ENCODE measurements around the gene PATE3. TPM values are rescaled to one million over a fixed set of nuclear protein-coding genes. Genes with fewer than 3 reads are reported as not detected.

PATE3 gene
- total and polyA plus RNA-seq, 2 of the 8 experiments (the other 6 are each of a cell fraction or from before 2014, with no cell fraction given) = not detected

DNA sequence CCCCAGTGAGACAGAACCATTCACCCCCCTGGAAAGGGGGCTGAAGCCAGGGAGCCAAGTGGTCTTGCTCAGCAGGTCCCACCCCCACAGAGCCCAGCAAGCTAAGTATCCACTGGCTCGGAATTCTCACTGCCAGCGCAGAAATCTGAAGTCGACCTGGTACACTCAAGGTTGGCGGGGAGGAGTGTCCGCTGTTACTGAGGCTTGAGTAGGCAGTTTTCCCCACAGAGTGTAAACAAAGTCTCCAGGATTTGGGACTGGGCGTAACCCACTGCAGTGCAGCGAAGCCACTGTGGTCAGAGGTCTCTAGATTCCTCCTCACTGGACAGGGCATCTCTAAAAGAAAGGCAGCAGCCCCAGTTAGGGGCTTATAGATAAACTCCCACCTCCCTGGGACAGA lies 31.9 kb upstream of the PATE3 start:
- no peak overlapping the region for H3K14ac ChIP-seq (ENCODE audit: insufficient read length)
- no peak overlapping the region for H4K8ac ChIP-seq (ENCODE audit: extremely low read depth, insufficient read depth, low read length)
- H3K4ac ChIP-seq (replicated peaks; ENCODE audit: insufficient read length, low read depth, low read length) = no peak overlapping the region
- H2BK120ac ChIP-seq (replicated peaks; ENCODE audit: low read depth, low read length) = no peak overlapping the region
- FAIRE-seq (no peak), DNase-seq (ENCODE audit: low read depth in 1 of 2, low spot score in 2 of 2) (no peak)
- no peaks in the 10 kb centered on the region for H3K23me2 ChIP-seq (ENCODE audit: low read depth, low read length)
- H2BK20ac ChIP-seq (ENCODE audit: low read length) = no peak overlapping the region
- H3K4me3 ChIP-seq (ENCODE audit: extremely low read depth in 1 of 4, insufficient read depth in 2 of 4, low read depth in 3 of 4, low read length in 4 of 4) = no peak overlapping the region
- H3K4me1 ChIP-seq (replicated peaks in 1 of 4; ENCODE audit: control insufficient read depth in 3 of 4, insufficient read depth in 4 of 4, low read length in 3 of 4) = no peaks in the 10 kb centered on the region
- no peak overlapping the region for H3K9ac ChIP-seq (replicated peaks in 1 of 4; ENCODE audit: extremely low read depth in 1 of 4, low read depth in 3 of 4, low read length in 3 of 4)
- WGBS, 2 experiments (ENCODE audit: extremely low coverage in 1 of 2, insufficient coverage in 1 of 2, insufficient read length in 1 of 2, insufficient replicate concordance in 2 of 2, low coverage in 1 of 2, low lambda C conversion rate in 2 of 2, missing lambda C conversion rate in 1 of 2) = 96% methylated on average over 7 of the region's 7 CpGs; no CpG with 5 or more reads in 1 of the 2 experiments
- H2AFZ ChIP-seq (ENCODE audit: low read length) = no peak overlapping the region
- no peaks in the 10 kb centered on the region for H3K9me3 ChIP-seq (ENCODE audit: insufficient read depth in 2 of 2, low read depth in 1 of 2, low read length in 1 of 2)
- no peak overlapping the region for H4K91ac ChIP-seq (replicated peaks; ENCODE audit: insufficient read length, low read length)
- H3K79me2 ChIP-seq (ENCODE audit: control insufficient read depth in 1 of 2, insufficient read depth in 2 of 2, low read length in 2 of 2) = no peaks in the 10 kb centered on the region
- ChIA-PET CTCF (ENCODE audit: partially characterized antibody) (interaction anchor here (1.1 kb wide), 1 partner anchor 115 kb away, joined by 3 read pairs; no protein-coding TSS in a partner anchor), POLR2A (ENCODE audit: partially characterized antibody) (no interaction called here)
- no peak overlapping the region for H4K5ac ChIP-seq (ENCODE audit: insufficient read length, low read depth, low read length)
- H3K27me3 ChIP-seq (replicated peaks in 1 of 4; ENCODE audit: control insufficient read depth in 3 of 4, extremely low read depth in 1 of 4, insufficient read depth in 3 of 4, low read length in 3 of 4) = no peaks in the 10 kb centered on the region
- no peak overlapping the region for H3K18ac ChIP-seq (ENCODE audit: extremely low read depth, low read length)
- no peak overlapping the region for H3K56ac ChIP-seq (replicated peaks; ENCODE audit: insufficient read length, low read depth, low read length)
- no peak overlapping the region for H3K4me2 ChIP-seq (ENCODE audit: insufficient read depth in 1 of 2, low read depth in 2 of 2, low read length in 2 of 2)
- H2AK5ac ChIP-seq (ENCODE audit: low read depth, low read length) = no peak overlapping the region
- no peak overlapping the region for H2BK15ac ChIP-seq (ENCODE audit: low read length)
- no peaks in the 10 kb centered on the region for H4K20me1 ChIP-seq (replicated peaks in 1 of 2; ENCODE audit: control insufficient read depth in 1 of 2, insufficient read depth in 2 of 2, low read length in 2 of 2)
- no peak overlapping the region for H3K23ac ChIP-seq (ENCODE audit: insufficient read length)
- no peak overlapping the region for H3K27ac ChIP-seq (ENCODE audit: low read depth, low read length)
- no peaks in the 10 kb centered on the region for H3K79me1 ChIP-seq (ENCODE audit: low read depth, low read length)
- no peak overlapping the region for H2BK5ac ChIP-seq (ENCODE audit: low read depth, low read length)
- no peak overlapping the region for H2BK12ac ChIP-seq (ENCODE audit: low read depth, low read length)
- H3K36me3 ChIP-seq (ENCODE audit: control insufficient read depth in 2 of 4, insufficient read depth in 4 of 4, low read length in 3 of 4) = no peaks in the 10 kb centered on the region
- TF ChIP-seq TAF1 (IDR thresholded peaks at IDR 0.05; ENCODE audit: low read depth, low read length) = no peak
- TF ChIP-seq TCF12 (IDR thresholded peaks at IDR 0.05; ENCODE audit: low read depth, low read length) = no peak
- TF ChIP-seq POU5F1 (IDR thresholded peaks at IDR 0.05; ENCODE audit: low read depth, low read length) = no peak
- TF ChIP-seq ASH2L (IDR thresholded peaks at IDR 0.05; ENCODE audit: low read length) = no peak
- no peak for TF ChIP-seq BACH1 (IDR thresholded peaks at IDR 0.05; ENCODE audit: low read length)
- TF ChIP-seq, protein P1, sequence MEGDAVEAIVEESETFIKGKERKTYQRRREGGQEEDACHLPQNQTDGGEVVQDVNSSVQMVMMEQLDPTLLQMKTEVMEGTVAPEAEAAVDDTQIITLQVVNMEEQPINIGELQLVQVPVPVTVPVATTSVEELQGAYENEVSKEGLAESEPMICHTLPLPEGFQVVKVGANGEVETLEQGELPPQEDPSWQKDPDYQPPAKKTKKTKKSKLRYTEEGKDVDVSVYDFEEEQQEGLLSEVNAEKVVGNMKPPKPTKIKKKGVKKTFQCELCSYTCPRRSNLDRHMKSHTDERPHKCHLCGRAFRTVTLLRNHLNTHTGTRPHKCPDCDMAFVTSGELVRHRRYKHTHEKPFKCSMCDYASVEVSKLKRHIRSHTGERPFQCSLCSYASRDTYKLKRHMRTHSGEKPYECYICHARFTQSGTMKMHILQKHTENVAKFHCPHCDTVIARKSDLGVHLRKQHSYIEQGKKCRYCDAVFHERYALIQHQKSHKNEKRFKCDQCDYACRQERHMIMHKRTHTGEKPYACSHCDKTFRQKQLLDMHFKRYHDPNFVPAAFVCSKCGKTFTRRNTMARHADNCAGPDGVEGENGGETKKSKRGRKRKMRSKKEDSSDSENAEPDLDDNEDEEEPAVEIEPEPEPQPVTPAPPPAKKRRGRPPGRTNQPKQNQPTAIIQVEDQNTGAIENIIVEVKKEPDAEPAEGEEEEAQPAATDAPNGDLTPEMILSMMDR (IDR thresholded peaks at IDR 0.05; ENCODE audit: control extremely low read depth in 1 of 3, insufficient read depth in 1 of 3, low read depth in 1 of 3, low read length in 3 of 3) = no peak
- no peak for TF ChIP-seq SAP30 (IDR thresholded peaks at IDR 0.05; ENCODE audit: insufficient read depth, insufficient replicate concordance, low read length)
- no peak for TF ChIP-seq KDM5A (IDR thresholded peaks at IDR 0.05; ENCODE audit: low read length)
- TF ChIP-seq NANOG (IDR thresholded peaks at IDR 0.05; ENCODE audit: insufficient read depth, low read depth, low read length, poor library complexity, severe bottlenecking) = no peak
- no peak for TF ChIP-seq SIX5 (IDR thresholded peaks at IDR 0.05; ENCODE audit: low read depth, low read length)
- TF ChIP-seq CEBPB (IDR thresholded peaks at IDR 0.05; ENCODE audit: low read depth, low read length) = no peak
- TF ChIP-seq JUND (IDR thresholded peaks at IDR 0.05; ENCODE audit: low read length) = no peak
- TF ChIP-seq HDAC6 (IDR thresholded peaks at IDR 0.05; ENCODE audit: low read depth, low read length) = no peak
